ENCODE results near the gene UBR1. TPM values are rescaled to one million over a fixed set of nuclear protein-coding genes. Genes with fewer than 3 reads are reported as not detected.
"Not testable (repeated sequence)": the region's sequence is repeated elsewhere in the genome, so short reads cannot be mapped to it uniquely, and the experiment has no call there.

UBR1 gene
- total RNA-seq, 1 experiment from 2014 or later, result 22.8 TPM

- DNase-seq (ENCODE audit: low read depth), result no peak
These were observed 190.1 kb downstream of the UBR1 start for GRCh38 chr15:42915654-42916315.

- DNase-seq (ENCODE audit: low read depth), result peak; percentile 35
These were observed 190.9 kb downstream of the UBR1 start for GRCh38 chr15:42914728-42915497.

- DNase-seq (ENCODE audit: low read depth), result peak; percentile 34
These were observed 194.7 kb downstream of the UBR1 start for GRCh38 chr15:42911058-42911592.

GRCh38 chr15:42908538-42908937, 197.3 kb downstream of the UBR1 start:
- no peak for DNase-seq (ENCODE audit: low read depth)

GRCh38 chr15:42903388-42904324, 202.2 kb downstream of the UBR1 start:
- DNase-seq (ENCODE audit: low read depth), result no peak

GRCh38 chr15:42893911-42894310, 211.9 kb downstream of the UBR1 start:
- DNase-seq (ENCODE audit: low read depth), result not testable (repeated sequence)

Other genes with a start within 250 kb of the UBR1 start
- gene TTBK2, start 185.3 kb downstream of the UBR1 start, total RNA-seq (2014; rRNA removed; shearing (Covaris generic)), result 8.9 and 14.6 TPM in 2 replicates
- gene TMEM62, start 27.5 kb upstream of the UBR1 start, total RNA-seq (2014; rRNA removed; shearing (Covaris generic)), result 15.8 and 16.1 TPM in 2 replicates
- gene CCNDBP1, start 79.4 kb upstream of the UBR1 start, total RNA-seq (2014; rRNA removed; shearing (Covaris generic)), result 89.4 and 90.1 TPM in 2 replicates
- gene EPB42, start 115.0 kb upstream of the UBR1 start, total RNA-seq (2014; rRNA removed; shearing (Covaris generic)), result not detected in 2 replicates
- gene TGM5, start 160.9 kb upstream of the UBR1 start, total RNA-seq (2014; rRNA removed; shearing (Covaris generic)), result not detected in 2 replicates
- gene TGM7, start 196.2 kb upstream of the UBR1 start, total RNA-seq (2014; rRNA removed; shearing (Covaris generic)), result not detected in 2 replicates
- 9.5 and 14.7 TPM in 2 replicates for gene LCMT2, start 224.5 kb upstream of the UBR1 start, total RNA-seq (2014; rRNA removed; shearing (Covaris generic))